Omental fat pad (tissue), 4 donors: ENCODE results near the gene DEFB123. TPM values are rescaled to one million over a fixed set of nuclear protein-coding genes. Genes with fewer than 3 reads are reported as not detected.
A peak's percentile ranks its signal among the peaks of the same experiment; 100 is the strongest.

Source experiments
- ATAC-seq: fragments of 150-250 bp; one replicate; pipeline ENCODE4 v1.9.1; 2016; ENCODE audit warnings: mild to moderate bottlenecking, moderate library complexity; ENCODE audit not compliant: low FRiP score
- DNase-seq: peaks from one replicate; pipeline ENCODE4 v3.0.0-alpha.2; 2019; ENCODE audit warnings: low spot score
- CTCF ChIP-seq, 3 donors: fragments of 450-650 bp; IDR thresholded peaks; one replicate each; pipeline ENCODE4 v1.5.1; 2016 to 2017; ENCODE audit warnings: antibody characterized with exemption in 3 of 3, mild to moderate bottlenecking in 3 of 3, moderate library complexity in 2 of 3
- total RNA-seq, 4 donors: library from RNA; depleted of rRNA; stranded (reverse); fragments of >200 nt; gene quantifications; one replicate each; pipeline ENCODE4 v1.1.0, GENCODE V29; 2016

Gene DEFB123
- total RNA-seq, 4 donors from 2014 or later, result not detected

- no peak for DNase-seq
- peak; percentile 5 for ATAC-seq
- no peak for TF ChIP-seq CTCF (IDR thresholded peaks at IDR 0.05)
Observed at GRCh38 chr20:31474758-31475427, 34.5 kb downstream of the DEFB123 start, which contains the start of the genes DEFB124 and REM1. Gene DEFB124, minus strand, starts transcription at chr20:31475127. Its CDS starts 2,114 bp downstream, at chr20:31473013. Gene REM1, plus strand, starts transcription at chr20:31475288. Its CDS starts 1,158 bp downstream, at chr20:31476446.

- no peak for TF ChIP-seq CTCF (IDR thresholded peaks at IDR 0.05)
- ATAC-seq (no peak), DNase-seq (no peak)
Observed at GRCh38 chr20:31475472-31476293, 35.3 kb downstream of the DEFB123 start.

GRCh38 chr20:31476294-31476585 lies 35.8 kb downstream of the DEFB123 start:
- no peak for ATAC-seq
- TF ChIP-seq CTCF (IDR thresholded peaks at IDR 0.05), result no peak
- DNase-seq, result no peak

- ATAC-seq, result no peak
- DNase-seq, result no peak
- TF ChIP-seq CTCF (IDR thresholded peaks at IDR 0.05), result no peak
Observed at GRCh38 chr20:31476643-31477215, 36.3 kb downstream of the DEFB123 start.

- no peak for ATAC-seq
- no peak for TF ChIP-seq CTCF (IDR thresholded peaks at IDR 0.05)
- no peak for DNase-seq
Observed at GRCh38 chr20:31484001-31484400, 43.6 kb downstream of the DEFB123 start.

- DNase-seq, result no peak
- no peak for TF ChIP-seq CTCF (IDR thresholded peaks at IDR 0.05)
- peak; percentile 69 for ATAC-seq
Observed at GRCh38 chr20:31485450-31486339, 45.3 kb downstream of the DEFB123 start.
